PC-9 (cell line): ENCODE results near the gene MAST4. TPM values are rescaled to one million over a fixed set of nuclear protein-coding genes. Genes with fewer than 3 reads are reported as not detected.

Source experiments
- BruUV-seq: library from RNA; stranded (reverse); fragments of 400-500 nt; replicated peaks from 2 replicates; lab custom pipeline; 2021; lab: Mats Ljungman, UMichigan
- CTCF ChIA-PET: fragments of 300-600 bp; sonication (Branson Sonifier 250); formaldehyde crosslinking; loops from one replicate; lab custom pipeline; 2022; ENCODE audit warnings: antibody characterized with exemption; lab: Charles Lee
- POLR2A ChIA-PET: fragments of 300-600 bp; sonication (Branson Sonifier 250); formaldehyde crosslinking; loops from one replicate; lab custom pipeline; 2022; ENCODE audit warnings: antibody characterized with exemption; ENCODE audit not compliant: unreplicated experiment; lab: Charles Lee
- DNase-seq, 2 experiments: peaks; one replicate each; pipeline versions ENCODE4 v3.0.0 to v3.0.0-alpha.2; 2015 to 2022; ENCODE audit warnings: mixed read lengths in 1 of 2
- H2AFZ ChIP-seq: fragments of 200-600 bp; sonication (generic); 2 replicates; pipeline ENCODE4 v1.8.1; 2017; ENCODE audit warnings: antibody characterized with exemption
- H3F3A ChIP-seq: fragments of 200-600 bp; sonication (generic); 2 replicates; pipeline ENCODE4 v1.8.1; 2017; ENCODE audit warnings: antibody characterized with exemption, mild to moderate bottlenecking, low read depth; ENCODE audit not compliant: insufficient read depth
- H3K27ac ChIP-seq: fragments of 200-600 bp; sonication (generic); 2 replicates; pipeline ENCODE4 v1.6.1; 2016; ENCODE audit warnings: mixed run types
- H3K27me3 ChIP-seq: fragments of 200-600 bp; sonication (generic); 2 replicates; pipeline ENCODE4 v1.6.1; 2016; ENCODE audit warnings: low read depth, mixed run types; ENCODE audit not compliant: insufficient read depth
- H3K36me3 ChIP-seq: fragments of 200-600 bp; sonication (generic); 2 replicates; pipeline ENCODE4 v1.6.1; 2016; ENCODE audit warnings: low read depth, mixed run types
- H3K4me1 ChIP-seq: fragments of 200-600 bp; sonication (generic); replicated peaks from 2 replicates; pipeline ENCODE4 v1.6.1; 2016; ENCODE audit warnings: mixed run types; ENCODE audit not compliant: insufficient read depth
- H3K4me2 ChIP-seq: fragments of 200-600 bp; sonication (generic); 2 replicates; pipeline ENCODE4 v1.6.1; 2017; ENCODE audit warnings: mixed run types
- H3K4me3 ChIP-seq: fragments of 200-600 bp; sonication (generic); 2 replicates; pipeline ENCODE4 v1.6.1; 2016; ENCODE audit warnings: mixed run types
- H3K79me2 ChIP-seq: fragments of 200-600 bp; sonication (generic); 2 replicates; pipeline ENCODE4 v1.6.1; 2017; ENCODE audit warnings: low read depth, mixed run types
- H3K9me2 ChIP-seq: fragments of 200-600 bp; sonication (generic); 2 replicates; pipeline ENCODE4 v1.8.1; 2017; ENCODE audit warnings: mild to moderate bottlenecking; ENCODE audit not compliant: insufficient read depth
- H3K9me3 ChIP-seq: fragments of 200-600 bp; sonication (generic); 2 replicates; pipeline ENCODE4 v1.8.1; 2016; ENCODE audit warnings: low read depth; ENCODE audit not compliant: insufficient read depth
- H4K20me1 ChIP-seq: fragments of 200-600 bp; sonication (generic); 2 replicates; pipeline ENCODE4 v1.8.1; 2017; ENCODE audit not compliant: insufficient read depth
- CTCF ChIP-seq: fragments of 200-600 bp; sonication (generic); conservative IDR thresholded peaks from 2 replicates; pipeline ENCODE4 v1.6.1; 2017; ENCODE audit warnings: mixed run types, antibody characterized with exemption, mild to moderate bottlenecking, moderate library complexity
- EZH2 ChIP-seq: fragments of 200-600 bp; sonication (generic); IDR thresholded peaks from 2 replicates; pipeline ENCODE4 v1.8.0; 2017; ENCODE audit warnings: antibody characterized with exemption, low read depth
- intact Hi-C: fragments of 100-400 bp; cut with micrococcal nuclease; formaldehyde crosslinking; loops from one replicate; pipeline ENCODE4 v1.10.0; 2022; ENCODE audit not compliant: unreplicated experiment
- total RNA-seq: library from RNA; stranded (reverse); gene quantifications from 2 replicates; pipeline ENCODE4 v1.2.3, GENCODE V29; 2021

The MAST4 gene
- total RNA-seq, 1 experiment from 2014 or later = 19.3 TPM

DNA sequence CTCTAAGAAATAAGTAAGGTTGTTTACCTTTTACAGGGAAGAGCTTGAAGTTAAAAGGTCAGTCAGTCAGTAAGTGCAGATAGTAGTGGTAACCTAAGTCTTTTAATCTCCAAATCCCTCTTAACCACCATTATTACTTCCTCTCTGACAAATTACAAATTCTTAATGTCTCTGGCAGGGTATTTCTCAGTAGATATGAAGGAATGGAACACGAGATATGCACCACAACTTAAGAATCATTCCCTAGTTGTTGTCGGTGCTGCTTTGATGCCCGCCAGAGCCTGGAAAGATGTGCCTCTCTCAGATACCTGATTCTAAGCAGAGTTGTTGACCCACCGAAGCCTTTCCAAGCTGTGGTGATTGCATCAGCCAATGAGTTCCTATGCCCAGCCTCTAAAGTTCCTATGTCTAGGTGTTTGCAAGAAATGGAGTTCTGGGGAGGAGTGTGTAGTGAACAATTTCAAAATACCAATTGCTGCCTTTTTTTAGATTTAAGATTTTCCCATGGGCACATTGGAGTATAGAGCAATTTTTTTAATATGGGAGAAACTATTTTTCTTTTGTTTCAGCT lies 521.9 kb downstream of the MAST4 start:
- H2AFZ ChIP-seq = no peak overlapping the region
- H4K20me1 ChIP-seq = no peaks in the 10 kb centered on the region; the same call in 1 of the 2 replicates
- peaks cover 11% of the 10 kb centered on the region for H3K36me3 ChIP-seq
- intact Hi-C loops = no loop called here
- no peaks in the 10 kb centered on the region for H3K79me2 ChIP-seq
- H3K4me1 ChIP-seq = no peaks in the 10 kb centered on the region
- H3K9me3 ChIP-seq = no peaks in the 10 kb centered on the region
- no peaks in the 10 kb centered on the region for H3K27me3 ChIP-seq
- no peaks in the 10 kb centered on the region for H3F3A ChIP-seq
- BruUV-seq = no TSS peak
- CTCF ChIA-PET = no interaction called here
- no peak for DNase-seq
- POLR2A ChIA-PET = interaction anchor here (0.6 kb wide), 1 partner anchor 203 kb away, joined by 23 read pairs; no protein-coding TSS in a partner anchor
- no peak overlapping the region for H3K4me3 ChIP-seq
- no peaks in the 10 kb centered on the region for H3K9me2 ChIP-seq
- TF ChIP-seq EZH2 = no peak
- TF ChIP-seq CTCF = no peak
- no peak overlapping the region for H3K4me2 ChIP-seq
- no peak overlapping the region for H3K27ac ChIP-seq

DNA sequence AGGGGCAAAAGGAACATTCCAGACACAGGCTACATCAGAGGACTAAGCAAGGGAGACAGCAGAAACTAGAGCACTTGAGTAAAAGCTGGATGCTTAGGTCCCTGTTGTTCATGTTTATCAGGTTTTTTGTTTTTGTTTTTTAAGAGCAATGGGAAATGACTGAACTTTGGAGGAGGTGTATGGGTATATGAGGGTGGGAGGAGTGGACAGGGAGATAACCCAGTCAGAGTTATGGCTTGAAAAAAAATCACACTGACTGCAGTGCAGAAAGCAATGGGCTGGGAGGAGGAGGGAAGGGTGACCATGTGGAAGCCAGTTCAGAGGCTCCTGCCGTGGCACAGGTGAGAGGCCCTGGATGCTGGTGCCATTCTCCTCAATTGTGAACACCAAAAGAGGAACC lies 522.8 kb downstream of the MAST4 start:
- no peaks in the 10 kb centered on the region for H3F3A ChIP-seq
- no peaks in the 10 kb centered on the region for H3K27me3 ChIP-seq
- H3K4me2 ChIP-seq = no peak overlapping the region
- H3K79me2 ChIP-seq = no peaks in the 10 kb centered on the region
- H3K9me3 ChIP-seq = no peaks in the 10 kb centered on the region
- no peaks in the 10 kb centered on the region for H3K9me2 ChIP-seq
- no peaks in the 10 kb centered on the region for H4K20me1 ChIP-seq
- DNase-seq = no peak
- TF ChIP-seq CTCF = no peak
- no peak for TF ChIP-seq EZH2
- peaks cover 5% of the 10 kb centered on the region for H3K36me3 ChIP-seq
- BruUV-seq = no TSS peak
- no peak overlapping the region for H2AFZ ChIP-seq
- ChIA-PET POLR2A (no interaction called here), CTCF (no interaction called here)
- no peaks in the 10 kb centered on the region for H3K4me1 ChIP-seq
- H3K27ac ChIP-seq = no peak overlapping the region
- intact Hi-C loops = no loop called here
- H3K4me3 ChIP-seq = no peak overlapping the region

DNA sequence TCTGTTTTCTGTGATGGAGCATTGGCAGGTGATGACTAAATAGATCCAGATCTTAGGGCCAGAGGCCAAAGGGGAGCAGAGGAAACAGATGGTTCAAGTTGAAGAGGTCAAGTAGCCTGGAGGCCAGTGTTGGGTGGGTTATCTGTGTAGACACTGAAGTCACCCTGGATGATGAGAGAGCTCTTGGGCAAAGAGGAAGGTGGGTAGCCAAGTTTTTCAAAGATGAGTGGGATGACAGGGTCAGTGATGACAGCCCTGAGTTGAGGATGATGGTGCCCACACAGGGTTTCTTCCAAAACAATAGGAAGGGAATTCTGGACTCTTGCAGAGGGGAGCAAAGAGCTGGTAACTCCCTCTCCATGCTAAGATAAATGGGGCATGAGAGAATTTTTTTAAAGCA lies 523.8 kb downstream of the MAST4 start:
- CTCF ChIA-PET = interaction anchor here (0.8 kb wide), 1 partner anchor 11 kb away, joined by 3 read pairs; no protein-coding TSS in a partner anchor
- Histone ChIP-seq H3K4me3 (no peak overlapping the region), H3K36me3 (peaks cover 5% of the 10 kb centered on the region), H3K9me3 (no peaks in the 10 kb centered on the region), H4K20me1 (no peaks in the 10 kb centered on the region), H3K27me3 (no peaks in the 10 kb centered on the region), H3K27ac (no peak overlapping the region), H2AFZ (no peak overlapping the region), H3K4me1 (no peaks in the 10 kb centered on the region), H3K4me2 (no peak overlapping the region), H3K79me2 (no peaks in the 10 kb centered on the region), H3F3A (no peaks in the 10 kb centered on the region), H3K9me2 (no peaks in the 10 kb centered on the region)
- no peak for TF ChIP-seq CTCF
- TF ChIP-seq EZH2 = no peak
- intact Hi-C loops = no loop called here
- no TSS peak for BruUV-seq
- DNase-seq = no peak
- POLR2A ChIA-PET = no interaction called here
